ENCODE data around the gene ARSG. TPM values are rescaled to one million over a fixed set of nuclear protein-coding genes. Genes with fewer than 3 reads are reported as not detected.

ARSG gene
- total and polyA plus RNA-seq, 2 of the 13 experiments (the other 11 are each of a cell fraction or from before 2014, with no cell fraction given) = 3.7 to 15.2 TPM

DNA sequence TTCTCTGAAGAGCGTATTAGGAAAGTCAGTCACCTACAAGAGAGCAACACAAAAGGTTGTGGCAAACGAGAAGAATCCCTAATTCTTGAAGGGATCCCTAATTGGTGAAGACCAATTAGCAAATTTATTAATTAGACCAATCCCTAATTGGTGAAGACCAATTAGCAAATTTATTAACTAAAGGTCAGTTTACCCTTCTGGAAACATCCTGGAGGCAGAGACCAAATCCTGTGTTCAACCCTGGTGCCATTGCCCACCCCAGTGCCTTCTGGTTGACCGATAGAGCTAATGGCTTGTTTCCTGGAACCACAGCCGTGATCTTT is 91.8 kb downstream of the ARSG start:
- DNase-seq (ENCODE audit: low spot score) (no peak), FAIRE-seq (no peak), ATAC-seq (no peak)
- ChIA-PET CTCF (ENCODE audit: low intra/inter-chr PET ratio, low total read pairs) (interaction anchor here (1.2 to 1.3 kb wide), 2 partner anchors 16 to 120 kb away, joined by 4 read pairs; no protein-coding TSS in a partner anchor), POLR2A (interaction anchor here (0.6 to 3.9 kb wide), 28 partner anchors 9 to 438 kb away, joined by 3 to 41 read pairs (median 5); partner anchors contain the start of genes AMZ2, ARSG, KPNA2 and PRKAR1A)
- no peaks in the 10 kb centered on the region for H3K27me3 ChIP-seq (ENCODE audit: control insufficient read depth in 1 of 2, insufficient read depth in 2 of 2, low read length in 2 of 2)
- in situ Hi-C loops (cut with HindIII; ENCODE audit: extremely low pct_ligation_motif_present, low pct_unique_long_range_greater_than_20kb) (no loop called here), intact Hi-C loops (cut with micrococcal nuclease; ENCODE audit: unreplicated experiment) (no loop called here)
- no peaks in the 10 kb centered on the region for H3K79me2 ChIP-seq (ENCODE audit: insufficient read depth, low read length)
- no peaks in the 10 kb centered on the region for H4K20me1 ChIP-seq (ENCODE audit: insufficient read depth, low read length)
- BruUV-seq (replicated peaks) = TSS peak; percentile 56
- no peaks in the 10 kb centered on the region for H3K9me3 ChIP-seq (ENCODE audit: low read length)
- peak overlapping the region; percentile 57 for H3K4me2 ChIP-seq (ENCODE audit: low read depth, low read length)
- H3K4me1 ChIP-seq (ENCODE audit: insufficient read depth, low read length) = peaks cover 100% of the 10 kb centered on the region
- H3K9ac ChIP-seq (ENCODE audit: insufficient read depth, low read depth, low read length) = peak overlapping the region; percentile 70
- H3K36me3 ChIP-seq (replicated peaks in 1 of 2; ENCODE audit: control insufficient read depth in 1 of 2, insufficient read depth in 2 of 2, low read length in 2 of 2) = no peaks in the 10 kb centered on the region
- WGBS (ENCODE audit: low lambda C conversion rate) = 21% methylated on average over 4 of the region's 4 CpGs
- no peak overlapping the region for H3K4me3 ChIP-seq (replicated peaks in 1 of 3; ENCODE audit: insufficient read depth in 1 of 3, low read depth in 2 of 3, low read length in 3 of 3)
- H2AFZ ChIP-seq (ENCODE audit: low read length) = no peak overlapping the region
- peak overlapping the region; percentile 97 for H3K27ac ChIP-seq (ENCODE audit: extremely low read length, insufficient read depth, low read length)
- no peak for TF ChIP-seq ZNF3 (CRISPR knock-in tag; IDR thresholded peaks at IDR 0.05)
- TF ChIP-seq RFXAP (CRISPR knock-in tag; IDR thresholded peaks at IDR 0.05; ENCODE audit: borderline replicate concordance) = 0 out of 2 replicates have a peak, but pooled peaks have one; percentile 18
- TF ChIP-seq ZNF143 (CRISPR knock-in tag; IDR thresholded peaks at IDR 0.05) = peak; percentile 37; the same call in 1 of the 2 replicates
- no peak for TF ChIP-seq ZNF556 (CRISPR knock-in tag; IDR thresholded peaks at IDR 0.05; ENCODE audit: borderline replicate concordance)
- peak; percentile 23; the same call in 1 of the 2 replicates for TF ChIP-seq SATB2 (CRISPR knock-in tag; IDR thresholded peaks at IDR 0.05)
- TF ChIP-seq RAD21 (CRISPR knock-in tag; IDR thresholded peaks at IDR 0.05) = 0 out of 2 replicates have a peak, but pooled peaks have one; percentile 11
- TF ChIP-seq BORCS8-MEF2B (CRISPR knock-in tag; IDR thresholded peaks at IDR 0.05) = no peak
- no peak for TF ChIP-seq ELF4 (CRISPR knock-in tag; IDR thresholded peaks at IDR 0.05; ENCODE audit: borderline replicate concordance)
- no peak for TF ChIP-seq PHF8 (CRISPR knock-in tag; IDR thresholded peaks at IDR 0.05)
- no peak for TF ChIP-seq RFX5 (IDR thresholded peaks at IDR 0.05; ENCODE audit: low read depth, low read length)
- TF ChIP-seq, protein P1, sequence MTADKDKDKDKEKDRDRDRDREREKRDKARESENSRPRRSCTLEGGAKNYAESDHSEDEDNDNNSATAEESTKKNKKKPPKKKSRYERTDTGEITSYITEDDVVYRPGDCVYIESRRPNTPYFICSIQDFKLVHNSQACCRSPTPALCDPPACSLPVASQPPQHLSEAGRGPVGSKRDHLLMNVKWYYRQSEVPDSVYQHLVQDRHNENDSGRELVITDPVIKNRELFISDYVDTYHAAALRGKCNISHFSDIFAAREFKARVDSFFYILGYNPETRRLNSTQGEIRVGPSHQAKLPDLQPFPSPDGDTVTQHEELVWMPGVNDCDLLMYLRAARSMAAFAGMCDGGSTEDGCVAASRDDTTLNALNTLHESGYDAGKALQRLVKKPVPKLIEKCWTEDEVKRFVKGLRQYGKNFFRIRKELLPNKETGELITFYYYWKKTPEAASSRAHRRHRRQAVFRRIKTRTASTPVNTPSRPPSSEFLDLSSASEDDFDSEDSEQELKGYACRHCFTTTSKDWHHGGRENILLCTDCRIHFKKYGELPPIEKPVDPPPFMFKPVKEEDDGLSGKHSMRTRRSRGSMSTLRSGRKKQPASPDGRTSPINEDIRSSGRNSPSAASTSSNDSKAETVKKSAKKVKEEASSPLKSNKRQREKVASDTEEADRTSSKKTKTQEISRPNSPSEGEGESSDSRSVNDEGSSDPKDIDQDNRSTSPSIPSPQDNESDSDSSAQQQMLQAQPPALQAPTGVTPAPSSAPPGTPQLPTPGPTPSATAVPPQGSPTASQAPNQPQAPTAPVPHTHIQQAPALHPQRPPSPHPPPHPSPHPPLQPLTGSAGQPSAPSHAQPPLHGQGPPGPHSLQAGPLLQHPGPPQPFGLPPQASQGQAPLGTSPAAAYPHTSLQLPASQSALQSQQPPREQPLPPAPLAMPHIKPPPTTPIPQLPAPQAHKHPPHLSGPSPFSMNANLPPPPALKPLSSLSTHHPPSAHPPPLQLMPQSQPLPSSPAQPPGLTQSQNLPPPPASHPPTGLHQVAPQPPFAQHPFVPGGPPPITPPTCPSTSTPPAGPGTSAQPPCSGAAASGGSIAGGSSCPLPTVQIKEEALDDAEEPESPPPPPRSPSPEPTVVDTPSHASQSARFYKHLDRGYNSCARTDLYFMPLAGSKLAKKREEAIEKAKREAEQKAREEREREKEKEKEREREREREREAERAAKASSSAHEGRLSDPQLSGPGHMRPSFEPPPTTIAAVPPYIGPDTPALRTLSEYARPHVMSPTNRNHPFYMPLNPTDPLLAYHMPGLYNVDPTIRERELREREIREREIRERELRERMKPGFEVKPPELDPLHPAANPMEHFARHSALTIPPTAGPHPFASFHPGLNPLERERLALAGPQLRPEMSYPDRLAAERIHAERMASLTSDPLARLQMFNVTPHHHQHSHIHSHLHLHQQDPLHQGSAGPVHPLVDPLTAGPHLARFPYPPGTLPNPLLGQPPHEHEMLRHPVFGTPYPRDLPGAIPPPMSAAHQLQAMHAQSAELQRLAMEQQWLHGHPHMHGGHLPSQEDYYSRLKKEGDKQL (CRISPR knock-in tag; IDR thresholded peaks at IDR 0.05; ENCODE audit: low read depth) = peak; percentile 67; the same call in 1 of the 2 replicates
- 0 out of 2 replicates have a peak, but pooled peaks have one; percentile 18 for TF ChIP-seq ISX (CRISPR knock-in tag; conservative IDR thresholded peaks at IDR 0.05)
- 0 out of 2 replicates have a peak, but pooled peaks have one; percentile 86 for TF ChIP-seq MBD4 (IDR thresholded peaks at IDR 0.05; ENCODE audit: borderline replicate concordance, low read length)
- TF ChIP-seq CERS6 (CRISPR knock-in tag; IDR thresholded peaks at IDR 0.05) = no peak
- TF ChIP-seq AKAP8 (CRISPR knock-in tag; IDR thresholded peaks at IDR 0.05) = peak; percentile 13; the same call in 1 of the 2 replicates
- TF ChIP-seq TEAD2 (CRISPR knock-in tag; IDR thresholded peaks at IDR 0.05) = no peak
- 0 out of 2 replicates have a peak, but pooled peaks have one; percentile 15 for TF ChIP-seq SAFB2 (CRISPR knock-in tag; IDR thresholded peaks at IDR 0.05; ENCODE audit: borderline replicate concordance, low read depth)
- TF ChIP-seq TRIM24 (CRISPR knock-in tag; IDR thresholded peaks at IDR 0.05) = no peak
- peak; percentile 71; the same call in 1 of the 2 replicates for TF ChIP-seq ZC3H4 (CRISPR knock-in tag; IDR thresholded peaks at IDR 0.05; ENCODE audit: borderline replicate concordance)
